ENCODE measurements around the gene OR52E6. TPM values are rescaled to one million over a fixed set of nuclear protein-coding genes. Genes with fewer than 3 reads are reported as not detected.

Gene OR52E6
- total RNA-seq, 1 experiment from 2014 or later, result not detected

DNA sequence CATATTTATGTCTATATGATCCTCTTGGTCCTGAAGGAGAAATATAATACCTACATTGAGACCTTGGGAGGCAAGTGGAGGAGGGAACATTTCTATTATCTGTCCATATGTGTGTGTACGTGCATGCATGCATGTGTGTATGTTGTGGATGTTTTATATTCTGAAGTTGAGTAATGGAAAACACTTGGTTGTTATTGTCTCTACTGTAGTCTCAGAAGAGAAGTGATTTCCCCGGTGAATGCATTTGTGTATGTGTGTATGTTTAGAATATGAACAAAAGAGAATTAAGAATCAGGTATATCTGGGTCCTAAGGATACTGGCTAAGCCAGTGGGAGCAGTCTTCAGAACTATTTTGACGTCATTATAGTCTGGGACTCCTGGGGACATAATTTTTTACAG lies 50.5 kb downstream of the OR52E6 start, which contains the start of gene OR52N1:
Gene OR52N1, minus strand, starts transcription at position 101 of the 400 bp plus-strand sequence. CDS start 2,449 bp downstream, outside the sequence.
- Histone ChIP-seq H3K36me3 (ENCODE audit: control insufficient read depth in 1 of 2, insufficient read depth in 2 of 2, low read length in 2 of 2) (no peaks in the 10 kb centered on the region), H3K79me2 (ENCODE audit: insufficient read depth, low read length) (no peaks in the 10 kb centered on the region), H3K4me3 (replicated peaks in 1 of 2; ENCODE audit: low read depth in 1 of 2, low read length in 2 of 2) (no peak within 1 kb of the TSS), H2AFZ (ENCODE audit: low read depth, low read length, poor library complexity, severe bottlenecking) (no peak within 1 kb of the TSS), H3K27me3 (ENCODE audit: insufficient read depth, low read length) (peaks cover 29% of the 10 kb centered on the region), H3K4me2 (ENCODE audit: low read length) (no peak within 1 kb of the TSS), H3K27ac (ENCODE audit: low read depth, low read length) (no peak within 1 kb of the TSS), H3K9ac (ENCODE audit: low read length) (no peak within 1 kb of the TSS), H4K20me1 (ENCODE audit: insufficient read depth) (no peaks in the 10 kb centered on the region), H3K9me3 (ENCODE audit: control insufficient read depth in 1 of 2, insufficient read depth in 1 of 2, low read depth in 1 of 2, low read length in 2 of 2) (no peaks in the 10 kb centered on the region), H3K4me1 (ENCODE audit: control insufficient read depth in 1 of 2, insufficient read depth in 2 of 2, low read length in 2 of 2) (no peaks in the 10 kb centered on the region), H3K9me2 (ENCODE audit: insufficient read depth) (no peaks in the 10 kb centered on the region)
- RAD21 ChIA-PET (ENCODE audit: low non-redundant PET in 1 of 2, low total read pairs in 2 of 2, uncharacterized antibody in 2 of 2, unreplicated experiment in 2 of 2), result no interaction called here
- ATAC-seq (no peak), DNase-seq (ENCODE audit: low read depth, low spot score) (no peak)
- CTCF ChIA-PET, result no interaction called here
- POLR2A ChIA-PET, result no interaction called here
- no TSS peak for BruUV-seq (replicated peaks)
- TF ChIP-seq EZH2 (IDR thresholded peaks at IDR 0.05) (no peak), POLR2AphosphoS5 (IDR thresholded peaks at IDR 0.05; ENCODE audit: low read depth, low read length) (no peak), ZFX (IDR thresholded peaks at IDR 0.05) (no peak), FOSL1 (IDR thresholded peaks at IDR 0.05; ENCODE audit: low read depth) (no peak), ELF1 (IDR thresholded peaks at IDR 0.05; ENCODE audit: borderline replicate concordance, low read depth) (no peak), CEBPB (IDR thresholded peaks at IDR 0.05; ENCODE audit: low read depth) (no peak), EZH2phosphoT487 (IDR thresholded peaks at IDR 0.05; ENCODE audit: borderline replicate concordance) (no peak), ZNF274 (IDR thresholded peaks at IDR 0.05; ENCODE audit: low read depth, low read length) (no peak), TCF7L2 (IDR thresholded peaks at IDR 0.05; ENCODE audit: borderline replicate concordance, extremely low read depth, insufficient read depth, insufficient read length) (no peak), JUND (IDR thresholded peaks at IDR 0.05) (no peak), CBX3 (IDR thresholded peaks at IDR 0.05; ENCODE audit: low read depth) (no peak), EGR1 (IDR thresholded peaks at IDR 0.05; ENCODE audit: low read depth) (no peak), SP1 (IDR thresholded peaks at IDR 0.05; ENCODE audit: low read depth) (no peak), SIN3A (IDR thresholded peaks at IDR 0.05; ENCODE audit: low read depth) (no peak)
- TF ChIP-seq, protein P1, sequence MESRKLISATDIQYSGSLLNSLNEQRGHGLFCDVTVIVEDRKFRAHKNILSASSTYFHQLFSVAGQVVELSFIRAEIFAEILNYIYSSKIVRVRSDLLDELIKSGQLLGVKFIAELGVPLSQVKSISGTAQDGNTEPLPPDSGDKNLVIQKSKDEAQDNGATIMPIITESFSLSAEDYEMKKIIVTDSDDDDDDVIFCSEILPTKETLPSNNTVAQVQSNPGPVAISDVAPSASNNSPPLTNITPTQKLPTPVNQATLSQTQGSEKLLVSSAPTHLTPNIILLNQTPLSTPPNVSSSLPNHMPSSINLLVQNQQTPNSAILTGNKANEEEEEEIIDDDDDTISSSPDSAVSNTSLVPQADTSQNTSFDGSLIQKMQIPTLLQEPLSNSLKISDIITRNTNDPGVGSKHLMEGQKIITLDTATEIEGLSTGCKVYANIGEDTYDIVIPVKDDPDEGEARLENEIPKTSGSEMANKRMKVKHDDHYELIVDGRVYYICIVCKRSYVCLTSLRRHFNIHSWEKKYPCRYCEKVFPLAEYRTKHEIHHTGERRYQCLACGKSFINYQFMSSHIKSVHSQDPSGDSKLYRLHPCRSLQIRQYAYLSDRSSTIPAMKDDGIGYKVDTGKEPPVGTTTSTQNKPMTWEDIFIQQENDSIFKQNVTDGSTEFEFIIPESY (IDR thresholded peaks at IDR 0.05; ENCODE audit: extremely low read depth, insufficient replicate concordance, low read length), result no peak
- TF ChIP-seq, protein P2, sequence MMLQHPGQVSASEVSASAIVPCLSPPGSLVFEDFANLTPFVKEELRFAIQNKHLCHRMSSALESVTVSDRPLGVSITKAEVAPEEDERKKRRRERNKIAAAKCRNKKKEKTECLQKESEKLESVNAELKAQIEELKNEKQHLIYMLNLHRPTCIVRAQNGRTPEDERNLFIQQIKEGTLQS (IDR thresholded peaks at IDR 0.05), result no peak
- TF ChIP-seq, protein P3, sequence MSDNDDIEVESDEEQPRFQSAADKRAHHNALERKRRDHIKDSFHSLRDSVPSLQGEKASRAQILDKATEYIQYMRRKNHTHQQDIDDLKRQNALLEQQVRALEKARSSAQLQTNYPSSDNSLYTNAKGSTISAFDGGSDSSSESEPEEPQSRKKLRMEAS (IDR thresholded peaks at IDR 0.05), result no peak
- TF ChIP-seq, protein P4, sequence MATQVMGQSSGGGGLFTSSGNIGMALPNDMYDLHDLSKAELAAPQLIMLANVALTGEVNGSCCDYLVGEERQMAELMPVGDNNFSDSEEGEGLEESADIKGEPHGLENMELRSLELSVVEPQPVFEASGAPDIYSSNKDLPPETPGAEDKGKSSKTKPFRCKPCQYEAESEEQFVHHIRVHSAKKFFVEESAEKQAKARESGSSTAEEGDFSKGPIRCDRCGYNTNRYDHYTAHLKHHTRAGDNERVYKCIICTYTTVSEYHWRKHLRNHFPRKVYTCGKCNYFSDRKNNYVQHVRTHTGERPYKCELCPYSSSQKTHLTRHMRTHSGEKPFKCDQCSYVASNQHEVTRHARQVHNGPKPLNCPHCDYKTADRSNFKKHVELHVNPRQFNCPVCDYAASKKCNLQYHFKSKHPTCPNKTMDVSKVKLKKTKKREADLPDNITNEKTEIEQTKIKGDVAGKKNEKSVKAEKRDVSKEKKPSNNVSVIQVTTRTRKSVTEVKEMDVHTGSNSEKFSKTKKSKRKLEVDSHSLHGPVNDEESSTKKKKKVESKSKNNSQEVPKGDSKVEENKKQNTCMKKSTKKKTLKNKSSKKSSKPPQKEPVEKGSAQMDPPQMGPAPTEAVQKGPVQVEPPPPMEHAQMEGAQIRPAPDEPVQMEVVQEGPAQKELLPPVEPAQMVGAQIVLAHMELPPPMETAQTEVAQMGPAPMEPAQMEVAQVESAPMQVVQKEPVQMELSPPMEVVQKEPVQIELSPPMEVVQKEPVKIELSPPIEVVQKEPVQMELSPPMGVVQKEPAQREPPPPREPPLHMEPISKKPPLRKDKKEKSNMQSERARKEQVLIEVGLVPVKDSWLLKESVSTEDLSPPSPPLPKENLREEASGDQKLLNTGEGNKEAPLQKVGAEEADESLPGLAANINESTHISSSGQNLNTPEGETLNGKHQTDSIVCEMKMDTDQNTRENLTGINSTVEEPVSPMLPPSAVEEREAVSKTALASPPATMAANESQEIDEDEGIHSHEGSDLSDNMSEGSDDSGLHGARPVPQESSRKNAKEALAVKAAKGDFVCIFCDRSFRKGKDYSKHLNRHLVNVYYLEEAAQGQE (IDR thresholded peaks at IDR 0.05; ENCODE audit: low read depth), result no peak
- TF ChIP-seq, protein P5, sequence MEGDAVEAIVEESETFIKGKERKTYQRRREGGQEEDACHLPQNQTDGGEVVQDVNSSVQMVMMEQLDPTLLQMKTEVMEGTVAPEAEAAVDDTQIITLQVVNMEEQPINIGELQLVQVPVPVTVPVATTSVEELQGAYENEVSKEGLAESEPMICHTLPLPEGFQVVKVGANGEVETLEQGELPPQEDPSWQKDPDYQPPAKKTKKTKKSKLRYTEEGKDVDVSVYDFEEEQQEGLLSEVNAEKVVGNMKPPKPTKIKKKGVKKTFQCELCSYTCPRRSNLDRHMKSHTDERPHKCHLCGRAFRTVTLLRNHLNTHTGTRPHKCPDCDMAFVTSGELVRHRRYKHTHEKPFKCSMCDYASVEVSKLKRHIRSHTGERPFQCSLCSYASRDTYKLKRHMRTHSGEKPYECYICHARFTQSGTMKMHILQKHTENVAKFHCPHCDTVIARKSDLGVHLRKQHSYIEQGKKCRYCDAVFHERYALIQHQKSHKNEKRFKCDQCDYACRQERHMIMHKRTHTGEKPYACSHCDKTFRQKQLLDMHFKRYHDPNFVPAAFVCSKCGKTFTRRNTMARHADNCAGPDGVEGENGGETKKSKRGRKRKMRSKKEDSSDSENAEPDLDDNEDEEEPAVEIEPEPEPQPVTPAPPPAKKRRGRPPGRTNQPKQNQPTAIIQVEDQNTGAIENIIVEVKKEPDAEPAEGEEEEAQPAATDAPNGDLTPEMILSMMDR (IDR thresholded peaks at IDR 0.05 in 2 of 3, conservative IDR thresholded peaks at IDR 0.05 in 1 of 3; ENCODE audit: borderline replicate concordance in 1 of 3, insufficient read depth in 1 of 3, low read depth in 2 of 3, low read length in 2 of 3), result no peak
- intact Hi-C loops (cut with micrococcal nuclease), result loop anchor here (2.0 kb wide), 1 partner anchor 34 kb away; no protein-coding TSS in a partner anchor

Measured in HCT116 (cell line).